ENCODE data around the gene MRPS30. TPM values are rescaled to one million over a fixed set of nuclear protein-coding genes. Genes with fewer than 3 reads are reported as not detected.
A peak's percentile ranks its signal among the peaks of the same experiment; 100 is the strongest.
"Not testable (repeated sequence)": the region's sequence is repeated elsewhere in the genome, so short reads cannot be mapped to it uniquely, and the experiment has no call there.

MRPS30 gene
- total RNA-seq (2014; rRNA removed; shearing (Covaris generic); ENCODE audit: low replicate concordance): 55.6 and 59.6 TPM in 2 replicates

GRCh38 chr5:44808435-44809214 lies at the start of gene MRPS30:
MRPS30 (plus strand) TSS chr5:44808947; CDS start chr5:44808963, 16 bp downstream.
- peaks cover 33% of the 10 kb centered on the region for H3K36me3 ChIP-seq
- peak; percentile 97 for DNase-seq
- H3K4me3 ChIP-seq: peak within 1 kb of the TSS; percentile 98
- H3K9me3 ChIP-seq: no peaks in the 10 kb centered on the region
- H3K27me3 ChIP-seq: no peaks in the 10 kb centered on the region

DNA sequence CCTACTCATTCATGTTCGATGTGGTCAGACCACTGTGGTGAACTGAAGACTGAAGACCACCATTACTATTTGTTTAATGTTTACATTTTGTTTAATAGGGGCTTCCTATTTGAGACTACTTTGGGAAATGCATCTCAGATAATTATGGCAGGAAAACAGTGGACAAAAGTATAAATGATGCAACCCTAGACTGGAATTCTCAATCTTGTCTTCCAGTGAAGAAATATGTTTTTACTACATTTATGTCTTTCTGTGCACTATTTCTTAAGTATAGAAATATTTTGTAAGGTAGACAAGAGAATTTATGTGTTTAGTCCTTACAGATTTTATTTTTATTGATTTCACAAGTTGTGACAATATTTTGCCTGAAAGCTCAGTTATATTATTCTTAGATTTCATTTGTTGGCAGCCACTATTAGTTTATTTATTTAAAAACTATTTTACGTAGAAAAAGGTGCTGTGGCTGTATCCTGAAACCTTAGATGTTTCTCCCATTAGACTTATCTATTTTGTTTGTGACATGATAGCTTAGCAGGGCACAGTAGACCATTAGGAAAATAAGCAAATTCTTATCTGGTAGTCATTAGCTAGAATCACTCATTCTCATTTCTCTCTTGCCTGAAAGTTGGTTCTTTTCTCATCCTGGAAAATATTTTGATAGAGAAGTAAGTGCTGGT lies 39.4 kb upstream of the MRPS30 start:
- no peak overlapping the region for H3K4me3 ChIP-seq
- H3K27me3 ChIP-seq: no peaks in the 10 kb centered on the region
- no peaks in the 10 kb centered on the region for H3K36me3 ChIP-seq
- H3K9me3 ChIP-seq: no peaks in the 10 kb centered on the region
- DNase-seq: no peak

DNA sequence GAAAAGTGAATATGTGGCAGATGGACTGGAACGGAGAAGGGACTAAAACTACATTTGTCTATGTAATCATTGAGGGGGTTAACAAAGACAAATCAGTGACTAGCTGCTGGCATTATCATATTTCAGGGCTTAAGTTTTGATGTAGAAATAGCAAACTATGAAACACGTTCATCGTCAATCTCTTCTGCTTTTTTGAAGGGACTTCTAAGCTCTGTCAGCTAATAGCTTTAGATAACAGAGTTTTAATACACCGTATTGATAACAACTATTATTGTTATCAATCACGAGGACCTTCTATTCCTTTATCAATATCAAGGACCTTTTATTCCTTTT lies 38.9 kb upstream of the MRPS30 start:
- Histone ChIP-seq H3K4me3 (no peak overlapping the region), H3K36me3 (no peaks in the 10 kb centered on the region), H3K27me3 (no peaks in the 10 kb centered on the region), H3K9me3 (no peaks in the 10 kb centered on the region)
- DNase-seq: no peak

- H3K36me3 ChIP-seq: no peaks in the 10 kb centered on the region
- no peak overlapping the region for H3K4me3 ChIP-seq
- no peaks in the 10 kb centered on the region for H3K27me3 ChIP-seq
- H3K9me3 ChIP-seq: no peaks in the 10 kb centered on the region
- no peak for DNase-seq
Measured at GRCh38 chr5:44770780-44771717, 37.7 kb upstream of the MRPS30 start.

DNA sequence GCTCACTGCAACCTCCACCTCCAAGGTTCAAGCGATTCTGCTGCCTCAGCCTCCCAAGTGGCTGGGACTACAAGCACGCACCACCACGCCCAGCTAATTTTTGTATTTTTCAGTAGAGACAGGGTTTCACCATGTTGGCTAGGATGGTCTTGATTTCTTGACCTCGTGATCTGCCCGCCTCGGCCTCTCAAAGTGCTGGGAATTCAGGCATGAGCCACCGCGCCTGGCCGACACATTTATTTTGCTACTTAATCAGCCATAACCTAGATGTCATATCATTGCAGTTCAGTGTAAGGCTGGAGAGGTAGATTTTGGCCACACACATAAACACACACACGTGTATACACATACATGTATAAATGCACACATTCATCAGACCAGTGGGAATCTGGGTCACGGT lies 36.4 kb upstream of the MRPS30 start:
- not testable (repeated sequence) for H3K9me3 ChIP-seq, H3K36me3 ChIP-seq, H3K4me3 ChIP-seq, DNase-seq, H3K27me3 ChIP-seq

GRCh38 chr5:44774279-44774880 lies 34.4 kb upstream of the MRPS30 start:
- H3K36me3 ChIP-seq: no peaks in the 10 kb centered on the region
- no peaks in the 10 kb centered on the region for H3K9me3 ChIP-seq
- no peaks in the 10 kb centered on the region for H3K27me3 ChIP-seq
- no peak overlapping the region for H3K4me3 ChIP-seq
- no peak for DNase-seq

GRCh38 chr5:44779167-44779566 lies 29.6 kb upstream of the MRPS30 start:
- DNase-seq: no peak
- H3K4me3 ChIP-seq: no peak overlapping the region
- no peaks in the 10 kb centered on the region for H3K27me3 ChIP-seq
- no peaks in the 10 kb centered on the region for H3K9me3 ChIP-seq
- no peaks in the 10 kb centered on the region for H3K36me3 ChIP-seq

- Histone ChIP-seq H3K36me3 (no peaks in the 10 kb centered on the region), H3K9me3 (no peaks in the 10 kb centered on the region), H3K27me3 (no peaks in the 10 kb centered on the region), H3K4me3 (no peak overlapping the region)
- no peak for DNase-seq
Measured at GRCh38 chr5:44783634-44784315, 25.0 kb upstream of the MRPS30 start.

- H3K27me3 ChIP-seq: no peaks in the 10 kb centered on the region
- no peaks in the 10 kb centered on the region for H3K36me3 ChIP-seq
- no peaks in the 10 kb centered on the region for H3K9me3 ChIP-seq
- H3K4me3 ChIP-seq: no peak overlapping the region
- no peak for DNase-seq
Measured at GRCh38 chr5:44787731-44788130, 21.0 kb upstream of the MRPS30 start.

GRCh38 chr5:44789372-44789995 lies 19.3 kb upstream of the MRPS30 start:
- not testable (repeated sequence) for H3K4me3 ChIP-seq, H3K36me3 ChIP-seq, H3K27me3 ChIP-seq
- DNase-seq: peak; percentile 18
- H3K9me3 ChIP-seq: peaks cover 11% of the 10 kb centered on the region; the same call in 1 of the 2 replicates

GRCh38 chr5:44792031-44792673 lies 16.6 kb upstream of the MRPS30 start:
- H3K9me3 ChIP-seq: peaks cover 11% of the 10 kb centered on the region; the same call in 1 of the 2 replicates
- not testable (repeated sequence) for H3K4me3 ChIP-seq, H3K36me3 ChIP-seq, H3K27me3 ChIP-seq, DNase-seq

DNA sequence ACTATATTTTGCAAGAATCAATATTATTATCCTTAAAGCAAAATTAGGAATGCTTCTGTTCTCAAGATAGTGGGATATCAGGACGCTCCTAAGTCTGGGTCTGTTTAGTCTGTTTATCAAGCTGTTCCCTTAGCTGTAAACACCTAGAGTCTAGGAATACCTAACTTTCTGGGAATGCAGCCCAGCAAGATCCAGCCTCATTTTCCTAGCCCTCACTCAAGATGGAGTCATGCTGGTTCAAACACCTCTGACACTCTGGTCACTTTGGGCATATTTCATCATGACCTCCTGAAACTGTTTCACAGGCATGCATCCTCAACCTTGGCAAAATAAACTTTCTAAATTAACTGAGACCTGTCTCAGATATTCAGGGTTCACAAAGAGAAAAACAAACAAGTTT lies 14.4 kb upstream of the MRPS30 start:
- no peaks in the 10 kb centered on the region for H3K36me3 ChIP-seq
- no peak overlapping the region for H3K4me3 ChIP-seq
- H3K27me3 ChIP-seq: no peaks in the 10 kb centered on the region
- DNase-seq: no peak
- peaks cover 11% of the 10 kb centered on the region; the same call in 1 of the 2 replicates for H3K9me3 ChIP-seq

GRCh38 chr5:44795496-44795895 lies 13.3 kb upstream of the MRPS30 start:
- H3K9me3 ChIP-seq: peaks cover 11% of the 10 kb centered on the region; the same call in 1 of the 2 replicates
- no peak overlapping the region for H3K4me3 ChIP-seq
- no peak for DNase-seq
- no peaks in the 10 kb centered on the region for H3K27me3 ChIP-seq
- no peaks in the 10 kb centered on the region for H3K36me3 ChIP-seq

DNA sequence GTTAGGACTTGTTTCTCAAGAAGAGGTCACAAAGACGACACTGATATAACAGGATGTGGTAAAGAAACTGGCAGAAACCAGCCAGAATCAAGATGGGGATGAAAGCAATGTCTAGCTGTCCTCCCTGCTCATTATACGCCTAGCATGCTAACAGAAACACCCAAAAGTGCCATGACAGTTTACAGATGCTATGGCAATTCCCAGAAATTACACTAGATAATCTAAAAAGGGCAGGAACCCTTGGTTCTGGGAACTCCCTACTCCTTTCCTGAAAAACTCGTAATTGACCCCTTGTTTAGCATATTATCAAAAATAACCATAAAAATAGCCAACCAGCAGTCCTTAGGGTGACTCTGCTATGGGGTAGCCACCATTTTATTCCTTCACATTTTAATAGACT lies 10.9 kb upstream of the MRPS30 start:
- H3K27me3 ChIP-seq: no peaks in the 10 kb centered on the region; the same call in 1 of the 2 replicates
- no peak for DNase-seq
- no peak overlapping the region for H3K4me3 ChIP-seq
- H3K9me3 ChIP-seq: peaks cover 11% of the 10 kb centered on the region; the same call in 1 of the 2 replicates
- H3K36me3 ChIP-seq: no peaks in the 10 kb centered on the region

DNA sequence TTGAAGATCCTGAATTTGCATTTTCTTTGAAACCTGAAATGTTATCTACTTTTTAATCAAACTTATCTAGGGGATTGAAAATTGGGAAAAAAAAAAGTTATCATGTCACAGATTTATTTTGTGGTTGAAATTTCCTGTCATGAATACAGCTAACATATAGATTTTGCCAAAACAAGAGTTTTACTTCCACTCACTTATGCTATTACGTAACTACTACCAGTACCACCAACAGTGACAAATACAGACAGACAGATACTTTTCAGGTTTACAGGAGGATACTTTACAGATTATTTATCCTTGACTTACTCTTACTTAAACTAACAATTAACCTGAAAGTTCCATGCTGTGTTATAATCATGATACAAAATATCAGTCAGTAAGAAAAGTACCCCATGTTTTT lies 6.8 kb upstream of the MRPS30 start:
- peaks cover 2% of the 10 kb centered on the region; the same call in 1 of the 2 replicates for H3K27me3 ChIP-seq
- no peak overlapping the region for H3K4me3 ChIP-seq
- no peaks in the 10 kb centered on the region for H3K36me3 ChIP-seq
- no peak for DNase-seq
- no peaks in the 10 kb centered on the region for H3K9me3 ChIP-seq
